Activated CD4-positive, CD25-positive, alpha-beta regulatory T cell treated with anti-CD3 and anti-CD28 coated beads, Interleukin-2, amount 50 U/mL, for 16 hours (primary cell): ENCODE measurements around the gene TRMT44.
"Not testable (repeated sequence)": the region's sequence is repeated elsewhere in the genome, so short reads cannot be mapped to it uniquely, and the experiment has no call there.

Experiments used
- DNase-seq: peaks from one replicate; pipeline ENCODE4 v3.0.0-alpha.2; 2020; ENCODE audit warnings: low read depth, low spot score

The TRMT44 gene

DNA sequence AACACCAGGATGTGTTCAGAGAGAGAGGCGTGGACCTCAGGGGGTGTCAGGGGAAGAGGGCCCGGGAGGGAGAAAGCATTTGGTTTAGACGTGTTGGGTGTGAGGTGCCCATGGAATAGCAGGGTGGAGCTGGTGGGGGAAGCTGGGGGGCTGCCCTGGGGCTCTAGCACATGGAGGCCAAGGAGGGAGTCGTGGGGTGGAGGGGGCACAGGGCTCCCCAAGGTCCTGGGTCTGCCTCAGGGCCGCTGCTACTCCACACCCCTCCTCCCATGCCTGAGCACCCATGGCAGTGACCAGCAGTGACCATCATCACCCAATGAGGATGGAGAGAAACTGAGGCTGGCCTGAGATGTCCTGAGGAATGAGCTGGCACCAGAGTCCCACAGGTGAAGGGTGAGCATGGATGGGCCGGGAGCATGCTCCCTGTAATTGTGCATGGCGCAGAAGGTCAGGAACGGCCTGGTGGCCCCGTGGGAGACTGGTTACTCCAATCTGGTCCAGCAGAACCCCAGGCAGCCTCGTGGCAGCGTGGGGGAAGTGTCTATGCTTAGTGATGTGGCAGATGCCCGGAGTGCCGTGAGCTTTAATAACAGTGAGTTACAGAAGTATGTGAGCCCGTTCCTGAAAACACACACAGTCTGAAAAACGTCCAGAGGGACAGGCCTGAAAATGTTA is 70.2 kb downstream of the TRMT44 start:
- DNase-seq = no peak

DNA sequence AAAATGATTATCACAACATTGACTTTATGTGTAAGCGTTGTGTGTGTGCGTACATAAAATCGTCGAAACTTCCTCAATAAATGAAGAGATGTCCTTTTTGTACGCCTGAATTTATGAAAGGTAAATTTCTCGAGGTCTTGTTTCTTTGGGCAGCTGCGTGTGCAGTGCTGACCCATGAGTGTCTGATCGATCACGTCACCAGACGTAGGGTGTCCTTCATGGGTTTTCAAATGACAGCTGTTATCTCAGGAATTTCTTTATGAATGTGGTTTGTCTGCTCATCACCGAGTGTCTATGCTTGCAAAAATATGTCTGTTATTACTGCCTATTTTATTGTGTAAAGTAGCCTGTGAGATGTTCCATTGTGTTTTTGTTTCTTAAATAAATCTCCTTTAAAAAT is 71.9 kb downstream of the TRMT44 start:
- DNase-seq = no peak

DNA sequence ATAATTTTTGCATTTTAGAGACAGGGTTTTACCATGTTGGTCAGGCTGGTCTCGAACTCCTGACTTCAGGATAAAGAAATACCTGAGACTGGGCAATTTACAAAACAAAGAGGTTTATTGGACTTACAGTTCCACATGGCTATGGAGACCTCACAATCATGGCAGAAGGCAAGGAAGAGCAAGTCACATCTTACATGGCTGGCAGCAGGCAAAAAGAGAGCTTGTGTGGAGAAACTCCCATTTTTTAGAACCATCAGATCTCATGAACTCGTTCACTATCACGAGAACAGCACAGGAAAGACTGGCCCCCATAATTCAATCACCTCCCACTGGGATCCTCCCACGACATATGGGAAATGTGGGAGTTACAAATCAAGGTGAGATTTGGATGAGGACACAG is 72.5 kb downstream of the TRMT44 start:
- DNase-seq = not testable (repeated sequence)

DNA sequence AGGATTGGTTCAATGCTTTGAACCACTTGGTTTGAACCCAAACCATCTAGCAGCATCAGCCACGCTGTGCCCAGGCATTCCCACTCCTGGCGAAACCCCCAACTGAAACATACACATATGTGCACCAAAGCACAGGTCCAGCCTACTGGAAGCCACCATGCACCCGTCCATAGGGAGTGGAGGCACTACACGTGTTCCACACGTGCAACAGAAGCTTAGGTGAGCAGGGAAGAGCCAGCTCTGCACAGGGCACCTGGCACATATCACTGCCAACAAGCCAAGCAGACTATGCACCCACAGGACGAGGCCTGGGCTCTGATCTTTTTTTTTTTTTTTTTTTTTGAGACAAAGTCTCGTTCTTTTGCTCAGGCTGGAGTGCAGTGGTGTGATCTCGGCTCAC is 73.4 kb downstream of the TRMT44 start:
- no peak for DNase-seq

DNA sequence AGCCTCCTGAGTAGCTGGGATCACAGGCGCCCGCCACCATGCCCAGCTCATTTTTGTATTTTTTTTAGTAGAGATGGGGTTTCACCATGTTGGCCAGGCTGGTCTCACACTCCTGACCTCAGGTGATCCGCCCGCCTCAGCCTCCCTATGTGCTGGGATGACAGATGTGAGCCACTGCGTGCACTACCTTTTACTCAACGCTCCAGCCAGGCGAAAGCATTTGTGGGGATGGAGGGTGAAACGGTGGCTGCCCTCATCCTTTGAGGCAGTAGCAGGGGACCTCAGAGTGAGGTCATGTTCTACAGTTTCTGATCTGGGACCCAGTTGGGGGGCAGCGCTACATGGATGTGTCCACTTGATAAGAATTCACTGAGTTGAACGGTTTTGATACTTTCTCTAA is 73.8 kb downstream of the TRMT44 start:
- DNase-seq = no peak

DNA sequence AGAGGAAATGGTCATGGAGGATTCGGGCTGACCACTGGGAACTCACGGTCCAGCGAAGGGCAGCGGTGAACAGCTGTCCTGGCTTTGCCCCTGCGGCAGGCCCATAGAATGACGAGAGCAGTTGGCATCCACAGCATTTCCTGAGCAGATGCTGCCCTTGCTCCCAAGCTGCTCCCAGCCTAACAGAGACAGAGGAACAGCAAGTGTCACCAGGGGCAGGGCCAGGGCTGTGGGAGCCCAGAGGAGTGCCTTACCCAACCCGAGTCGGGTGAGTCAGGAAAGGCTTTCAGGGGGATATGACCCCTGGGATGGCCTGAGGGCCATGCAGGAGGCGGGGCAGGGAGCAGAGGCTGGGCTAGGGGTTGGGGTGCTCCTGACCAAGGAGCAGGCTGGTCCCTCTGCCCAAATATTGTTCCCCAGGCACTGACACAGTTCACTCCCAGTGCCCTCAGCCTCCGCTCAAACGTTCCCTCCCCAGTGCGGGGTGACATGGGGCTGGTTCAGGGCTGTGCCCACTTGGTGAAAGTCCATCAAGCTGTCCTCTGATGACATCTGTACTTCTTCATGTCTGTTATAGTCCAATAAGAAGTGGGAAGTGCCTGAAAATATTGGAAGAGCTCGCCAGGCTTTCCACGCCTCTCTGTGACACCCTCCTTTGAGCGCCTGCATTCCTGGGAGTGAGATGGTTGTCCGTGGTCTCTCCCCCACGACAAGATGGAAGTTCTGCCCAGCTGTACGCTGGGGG is 74.9 kb downstream of the TRMT44 start:
- no peak for DNase-seq

DNA sequence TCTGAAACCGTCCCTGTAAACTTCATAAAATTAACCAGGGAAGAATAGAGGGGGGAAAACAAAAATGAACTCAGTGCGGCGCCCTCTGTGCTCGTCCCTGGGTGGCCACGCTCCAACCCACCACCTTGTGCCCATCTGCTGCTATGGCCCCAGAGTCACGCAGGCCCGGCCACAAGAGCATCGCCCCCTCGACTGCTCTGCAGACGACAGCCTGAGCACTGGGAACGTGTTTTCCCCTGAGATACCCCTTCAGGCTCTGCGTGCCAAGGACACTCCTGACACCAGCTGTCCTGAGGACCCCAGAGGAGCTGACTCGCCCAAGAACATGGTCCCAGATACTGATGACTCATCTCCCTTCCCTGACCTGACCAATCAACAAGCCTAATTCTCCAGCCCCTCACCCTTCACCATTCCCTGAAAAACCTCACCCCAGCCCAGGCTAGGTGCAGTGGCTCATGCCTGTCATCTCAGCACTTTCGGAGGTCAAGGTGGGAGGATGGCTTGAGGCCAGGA is 75.5 kb downstream of the TRMT44 start:
- no peak for DNase-seq

DNA sequence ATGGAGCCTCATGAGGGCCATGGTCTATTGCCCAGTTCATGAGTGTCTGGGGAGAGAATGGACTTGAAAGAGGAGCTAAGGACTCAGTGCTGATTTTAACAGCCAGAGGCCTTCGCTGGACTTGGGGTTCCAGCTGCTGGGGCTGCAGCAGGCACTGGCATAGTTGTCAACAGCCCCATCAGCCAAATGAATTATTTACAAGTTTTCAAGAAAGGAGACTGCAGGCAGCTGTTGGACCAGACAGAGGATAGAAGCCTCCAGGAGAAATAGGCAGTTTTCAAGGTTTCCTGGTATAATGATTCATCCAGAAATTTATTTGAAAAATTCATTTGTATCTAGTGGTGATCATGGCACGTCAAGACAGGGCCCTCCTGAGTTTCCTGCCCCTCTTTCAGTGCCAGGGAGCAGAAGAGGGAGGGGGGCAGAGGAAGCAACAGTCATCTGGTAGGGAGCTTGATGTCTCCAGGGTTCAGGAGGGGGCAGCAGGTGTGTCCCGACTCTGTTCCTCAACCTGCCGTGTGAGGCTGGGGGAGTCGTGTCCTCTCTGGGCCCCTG is 76.5 kb downstream of the TRMT44 start:
- no peak for DNase-seq

DNA sequence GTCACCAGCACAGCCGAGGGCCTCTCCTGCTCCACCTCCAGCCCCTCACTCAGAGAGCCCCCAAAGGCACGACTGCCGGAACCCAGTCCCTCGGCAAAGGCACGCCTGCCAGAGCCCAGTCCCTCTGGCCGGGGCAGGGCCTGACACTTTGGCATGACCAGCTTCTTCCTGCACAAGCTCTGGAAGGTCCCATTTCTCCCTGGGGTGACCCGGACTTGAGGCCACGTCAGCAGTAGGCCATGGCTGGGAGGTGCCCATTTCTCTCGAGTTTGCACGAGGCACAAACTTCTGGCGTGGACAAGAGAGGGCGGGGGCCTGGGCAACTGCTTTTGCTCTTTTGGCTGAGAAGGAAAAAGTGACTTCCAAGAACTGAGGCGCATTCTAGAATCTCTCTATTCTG is 77.4 kb downstream of the TRMT44 start:
- no peak for DNase-seq

DNA sequence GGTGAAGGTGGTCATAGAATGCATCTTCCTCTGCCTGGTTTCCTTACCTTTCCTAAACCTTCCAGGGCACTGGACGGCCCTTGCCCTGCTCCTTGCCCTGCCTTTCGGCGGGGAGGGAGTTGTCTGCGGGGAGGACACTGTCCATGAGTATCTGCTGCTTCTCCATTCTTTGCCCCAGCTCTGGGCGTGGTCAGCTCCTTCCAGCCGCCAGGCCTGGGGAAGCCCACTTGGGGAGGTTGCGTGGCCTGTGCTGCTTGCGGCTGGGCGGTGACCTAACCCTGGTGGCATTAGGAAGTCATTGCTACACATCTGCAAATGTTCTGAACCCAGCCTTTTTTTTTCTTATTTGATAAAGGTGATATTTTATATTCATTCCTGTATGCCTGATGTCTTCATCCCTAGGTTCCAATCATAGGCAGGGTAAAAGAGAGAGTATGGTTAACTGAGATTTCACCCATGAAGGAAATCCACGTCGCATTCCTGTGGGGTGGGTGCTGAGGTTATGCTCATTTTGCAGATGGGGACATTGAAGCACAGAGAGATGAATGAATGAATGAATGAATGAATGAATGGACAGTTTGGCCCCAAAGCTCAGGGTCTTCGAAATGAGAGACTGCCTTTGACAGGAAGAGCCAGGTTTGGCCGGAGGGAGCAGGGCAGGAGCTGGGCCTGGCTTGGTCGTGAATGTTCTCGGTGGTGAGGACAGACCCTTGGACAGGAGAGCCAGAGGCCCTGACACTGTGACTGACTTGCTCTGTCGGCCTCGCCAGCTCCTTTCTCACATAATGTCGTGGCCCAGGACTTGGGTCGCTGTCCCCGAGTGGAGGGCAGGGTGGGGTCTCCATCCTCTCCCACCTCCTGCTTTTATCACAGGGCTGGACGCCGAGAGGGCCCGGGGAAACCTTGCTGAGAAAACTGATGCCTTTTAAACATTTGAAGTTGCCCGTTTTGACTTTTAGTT is 81.9 kb downstream of the TRMT44 start:
- no peak for DNase-seq

DNA sequence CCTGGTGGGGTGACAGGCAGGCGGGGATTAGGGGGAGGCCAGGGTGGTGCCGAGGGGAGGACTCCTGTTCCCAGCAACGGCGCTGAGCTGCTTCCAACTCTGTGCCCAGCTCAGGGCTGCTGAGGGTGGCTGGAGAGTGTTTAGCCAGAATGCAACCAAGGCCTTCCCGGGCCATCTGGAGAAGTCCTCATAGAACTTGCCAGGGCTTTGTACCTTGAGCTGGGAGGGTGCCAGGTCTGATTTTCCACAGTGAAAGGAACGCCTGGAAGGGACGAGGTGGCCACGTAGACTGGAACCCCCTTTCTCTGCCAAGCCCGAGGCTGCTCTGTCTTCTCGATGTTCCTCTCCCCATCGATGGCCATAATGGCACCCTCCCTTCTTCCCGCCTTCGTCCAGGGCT is 82.6 kb downstream of the TRMT44 start:
- DNase-seq = no peak

DNA sequence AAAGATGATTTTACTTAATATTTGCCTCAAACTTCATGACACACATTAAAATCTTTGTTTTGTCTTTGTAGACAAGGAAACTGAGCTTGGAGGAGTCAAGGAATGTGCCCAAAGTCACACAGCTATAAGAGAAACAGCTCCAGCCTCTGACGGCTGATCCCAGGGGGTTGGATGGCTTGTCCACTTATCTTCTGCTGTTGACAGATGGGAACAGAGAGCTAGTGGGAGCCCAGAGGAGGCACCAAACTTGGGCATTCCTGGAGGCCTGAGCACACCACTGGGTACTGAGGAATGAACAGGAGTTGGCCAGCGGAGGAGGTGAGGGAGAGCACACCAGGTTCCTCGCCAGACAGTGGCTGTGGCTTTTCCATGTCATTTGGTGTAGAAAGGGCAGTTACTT is 83.2 kb downstream of the TRMT44 start:
- DNase-seq = no peak

DNA sequence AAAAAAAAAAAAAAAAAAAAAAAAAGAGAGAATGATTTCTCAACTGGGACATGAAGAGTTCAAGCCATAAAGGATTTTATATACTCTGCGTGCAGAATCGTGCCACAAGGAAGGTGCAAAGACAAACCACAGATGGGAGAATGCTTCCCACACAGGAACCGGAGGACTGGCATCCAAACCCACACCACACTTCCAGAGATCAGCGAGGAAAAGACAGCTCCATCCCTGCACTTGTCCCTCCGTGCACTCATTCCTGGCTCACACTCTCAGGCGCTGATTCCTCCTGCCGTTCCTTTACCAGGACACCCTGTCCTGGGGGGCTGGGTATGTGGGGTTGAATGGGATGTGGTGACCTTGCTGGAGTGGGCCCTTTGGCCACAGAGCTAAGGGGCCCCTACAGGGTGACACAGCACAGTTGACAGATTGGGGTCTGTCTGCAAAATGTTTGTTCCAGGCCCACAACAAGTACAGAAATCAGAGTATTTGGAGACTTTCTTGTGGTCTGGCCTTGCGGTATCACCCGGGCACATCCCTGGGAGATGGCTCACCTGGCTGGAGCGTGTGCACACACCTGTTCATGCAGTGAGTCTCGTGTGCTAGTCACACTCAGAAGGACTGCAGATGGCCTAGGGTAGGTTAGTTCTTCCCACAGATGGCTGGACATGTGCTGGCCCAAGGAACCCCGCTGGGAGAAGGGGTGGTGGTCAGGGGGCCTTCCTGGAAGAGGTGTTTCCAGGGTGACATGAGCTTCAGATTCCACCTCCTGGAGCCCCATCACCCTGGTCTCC is 84.2 kb downstream of the TRMT44 start:
- DNase-seq = no peak

DNA sequence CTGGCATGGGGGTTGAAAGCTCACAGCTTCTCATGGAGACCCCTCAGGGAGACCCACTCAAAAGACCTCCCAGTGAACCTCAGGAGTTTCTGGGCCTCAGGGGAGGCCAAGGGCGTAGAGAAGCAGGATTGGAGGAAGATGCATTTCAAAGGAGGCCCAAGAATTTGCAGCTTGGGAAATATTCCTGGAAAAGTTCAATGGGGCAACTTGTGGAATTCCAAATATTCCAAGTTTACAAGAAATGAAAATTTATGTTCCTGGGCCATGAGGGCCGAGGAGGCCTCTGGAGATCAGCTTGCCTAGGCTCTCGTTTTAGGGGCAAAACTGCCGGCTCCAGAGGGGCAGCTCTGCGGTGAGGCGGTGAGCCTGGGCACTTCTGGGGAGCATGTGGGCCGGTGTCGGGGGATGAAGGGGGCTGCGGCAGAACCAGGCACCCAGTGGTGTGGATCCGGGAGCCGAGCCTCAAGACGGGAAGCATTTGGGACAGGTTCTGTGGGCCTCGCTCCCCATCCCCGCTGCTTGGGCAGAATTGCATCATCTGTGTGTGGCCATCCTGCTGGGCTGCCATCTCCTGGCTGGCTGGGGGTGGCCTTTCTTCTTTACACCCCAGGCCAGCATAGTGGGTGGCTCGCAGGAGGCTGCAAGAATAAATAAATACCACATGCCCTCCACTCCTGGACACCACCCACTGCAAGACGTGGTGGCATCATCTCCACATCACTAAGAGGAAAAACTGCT is 85.0 kb downstream of the TRMT44 start:
- DNase-seq = no peak
